SK-N-MC (cell line): Measurements from ENCODE around the gene NPM1.

Experiments
- EZH2 ChIP-seq: fragments of 200-600 bp; sonication (generic); IDR thresholded peaks from one replicate; pipeline ENCODE4 v1.6.1; 2017; ENCODE audit warnings: antibody characterized with exemption
- POLR2AphosphoS5 ChIP-seq: IDR thresholded peaks from 2 replicates; pipeline ENCODE4 v1.6.1; 2012; ENCODE audit warnings: mild to moderate bottlenecking, low read depth, low read length, borderline replicate concordance

GRCh38 chr5:171449426-171449825 is 61.8 kb downstream of the NPM1 start:
- TF ChIP-seq POLR2AphosphoS5 (no peak), EZH2 (no peak)
